Sigmoid colon (tissue), 3 donors: ENCODE data around the gene PXDN.

Experiments
- POLR2A ChIP-seq, 2 donors: fragments of 450-650 bp; IDR thresholded peaks; one replicate each; pipeline ENCODE4 v1.6.1; 2016; ENCODE audit warnings: antibody characterized with exemption in 2 of 2, mild to moderate bottlenecking in 2 of 2, moderate library complexity in 2 of 2
- TF ChIP-seq, protein P1 (sequence below), 4 experiments: fragments of 450-650 bp in 3 of 4; fragments of 200-600 bp in 1 of 4; IDR thresholded peaks; one replicate each; pipeline ENCODE4 v1.5.1; 2016 to 2019; ENCODE audit warnings: antibody characterized with exemption in 4 of 4, mild to moderate bottlenecking in 3 of 4, moderate library complexity in 2 of 4

- TF ChIP-seq, protein P1, sequence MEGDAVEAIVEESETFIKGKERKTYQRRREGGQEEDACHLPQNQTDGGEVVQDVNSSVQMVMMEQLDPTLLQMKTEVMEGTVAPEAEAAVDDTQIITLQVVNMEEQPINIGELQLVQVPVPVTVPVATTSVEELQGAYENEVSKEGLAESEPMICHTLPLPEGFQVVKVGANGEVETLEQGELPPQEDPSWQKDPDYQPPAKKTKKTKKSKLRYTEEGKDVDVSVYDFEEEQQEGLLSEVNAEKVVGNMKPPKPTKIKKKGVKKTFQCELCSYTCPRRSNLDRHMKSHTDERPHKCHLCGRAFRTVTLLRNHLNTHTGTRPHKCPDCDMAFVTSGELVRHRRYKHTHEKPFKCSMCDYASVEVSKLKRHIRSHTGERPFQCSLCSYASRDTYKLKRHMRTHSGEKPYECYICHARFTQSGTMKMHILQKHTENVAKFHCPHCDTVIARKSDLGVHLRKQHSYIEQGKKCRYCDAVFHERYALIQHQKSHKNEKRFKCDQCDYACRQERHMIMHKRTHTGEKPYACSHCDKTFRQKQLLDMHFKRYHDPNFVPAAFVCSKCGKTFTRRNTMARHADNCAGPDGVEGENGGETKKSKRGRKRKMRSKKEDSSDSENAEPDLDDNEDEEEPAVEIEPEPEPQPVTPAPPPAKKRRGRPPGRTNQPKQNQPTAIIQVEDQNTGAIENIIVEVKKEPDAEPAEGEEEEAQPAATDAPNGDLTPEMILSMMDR (IDR thresholded peaks at IDR 0.05): no peak
- TF ChIP-seq POLR2A (IDR thresholded peaks at IDR 0.05): no peak
Measured at GRCh38 chr2:1739961-1740715, 4.2 kb downstream of the PXDN start.
